Activated CD8-positive, alpha-beta memory T cell treated with anti-CD3 and anti-CD28 coated beads, Interleukin-2, amount 50 U/mL, for 1 hour (primary cell): ENCODE data around the gene CHFR.
"Not testable (repeated sequence)": the region's sequence is repeated elsewhere in the genome, so short reads cannot be mapped to it uniquely, and the experiment has no call there.

Experiments
- DNase-seq: peaks from one replicate; pipeline ENCODE4 v3.0.0-alpha.2; 2020; ENCODE audit errors: extremely low read depth

Gene CHFR

GRCh38 chr12:132874175-132874574, 13.2 kb downstream of the CHFR start:
- DNase-seq: no peak

DNA sequence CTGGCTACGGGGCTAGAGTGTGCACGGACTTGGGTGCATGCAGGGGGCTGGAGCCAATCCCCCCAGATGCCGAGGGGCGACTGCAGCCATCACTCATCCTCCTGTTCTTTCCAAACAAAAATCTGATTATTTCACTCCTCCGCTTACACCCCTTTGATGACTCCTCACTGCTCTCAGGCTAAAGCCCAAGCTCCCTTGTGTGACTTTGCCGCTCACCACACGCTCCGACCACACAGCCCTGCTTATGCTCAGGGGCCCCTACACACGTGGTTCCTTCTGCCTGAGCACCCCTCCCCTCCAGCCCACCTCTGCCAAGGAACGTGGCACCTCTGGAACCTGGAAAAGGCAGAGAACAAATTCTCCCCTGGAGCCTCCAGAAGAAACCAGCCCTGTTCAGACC, 13.7 kb downstream of the CHFR start:
- DNase-seq: no peak

DNA sequence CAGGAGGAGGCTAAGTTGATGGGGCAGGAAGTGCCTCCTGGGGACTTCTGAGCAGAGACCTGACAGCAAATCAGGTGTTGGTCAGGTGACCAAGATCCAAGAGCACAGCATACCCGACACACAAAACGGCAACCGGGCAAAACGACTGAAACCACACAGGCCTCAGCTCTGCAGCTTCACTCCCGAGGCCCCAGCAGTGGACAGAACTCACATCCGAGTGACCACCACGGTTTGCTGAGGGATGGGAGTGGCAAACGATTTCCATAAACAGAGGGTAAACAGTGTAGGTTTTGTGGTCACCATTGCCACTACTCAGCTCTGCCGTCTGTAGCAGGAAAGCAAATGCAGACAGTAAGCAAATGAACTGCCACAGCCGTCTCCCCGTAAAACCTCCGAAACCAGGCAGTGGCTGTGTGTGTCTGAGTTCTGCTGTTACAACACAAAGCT, 14.4 kb downstream of the CHFR start:
- DNase-seq: no peak

DNA sequence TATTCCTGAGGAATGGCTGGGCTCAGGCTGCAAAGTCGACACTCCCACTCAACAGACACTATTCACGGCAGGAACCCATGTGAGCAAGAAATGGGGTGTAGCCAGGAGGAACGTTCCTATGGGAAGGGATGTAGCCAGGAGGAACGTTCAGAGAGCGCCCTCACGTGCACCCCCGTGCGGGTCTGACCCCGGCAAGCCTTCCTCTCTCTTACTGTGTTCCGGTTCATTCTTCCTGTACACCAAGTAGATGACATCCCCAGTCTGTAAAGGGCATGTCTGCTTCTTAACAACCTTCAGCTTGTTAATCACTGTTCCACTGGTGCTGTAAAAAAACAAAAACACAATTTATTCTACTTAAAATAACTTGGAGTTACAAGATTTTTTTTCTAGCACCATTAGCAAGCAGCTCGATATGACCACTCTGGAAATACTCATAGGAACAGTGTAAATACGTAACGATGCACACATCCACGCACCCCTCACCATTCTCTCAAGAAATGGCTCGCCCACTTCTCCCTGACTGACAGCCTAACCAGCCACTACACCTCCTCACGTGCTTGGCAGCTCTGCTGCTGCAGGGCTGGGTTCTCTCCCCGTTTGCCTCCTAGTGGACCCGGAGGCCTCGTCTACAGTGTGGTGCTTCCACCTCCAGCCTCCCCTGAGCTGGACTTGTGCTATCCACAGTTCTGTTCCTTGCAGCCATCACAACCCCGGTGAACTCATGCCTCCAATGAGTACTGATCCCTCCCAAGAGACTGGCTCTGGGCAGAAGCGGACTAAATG, 15.1 kb downstream of the CHFR start:
- DNase-seq: no peak

GRCh38 chr12:132869551-132869950, 17.9 kb downstream of the CHFR start:
- DNase-seq: no peak

DNA sequence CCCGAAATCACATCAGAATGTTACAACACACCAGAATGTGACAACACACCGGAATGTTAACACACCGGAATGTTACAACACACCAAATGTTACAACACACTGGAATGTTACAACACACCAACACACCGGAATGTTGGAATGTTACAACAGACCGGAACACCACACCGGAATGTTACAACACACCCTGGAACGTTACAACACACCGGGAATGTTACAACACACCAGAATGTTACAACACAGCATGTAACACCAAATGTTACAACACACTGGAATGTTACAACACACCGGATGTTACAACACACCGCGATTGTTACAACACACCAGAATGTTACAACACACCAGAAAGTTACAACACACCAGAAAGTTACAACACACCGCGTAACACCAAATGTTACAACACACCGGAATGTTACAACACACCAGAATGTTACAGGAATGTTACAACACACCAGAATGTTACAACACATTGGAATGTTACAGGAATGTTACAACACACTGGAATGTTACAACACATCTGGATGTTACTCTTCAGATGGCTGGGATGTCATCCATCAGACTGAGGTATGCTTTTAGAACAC, 21.1 kb downstream of the CHFR start:
- no peak for DNase-seq

DNA sequence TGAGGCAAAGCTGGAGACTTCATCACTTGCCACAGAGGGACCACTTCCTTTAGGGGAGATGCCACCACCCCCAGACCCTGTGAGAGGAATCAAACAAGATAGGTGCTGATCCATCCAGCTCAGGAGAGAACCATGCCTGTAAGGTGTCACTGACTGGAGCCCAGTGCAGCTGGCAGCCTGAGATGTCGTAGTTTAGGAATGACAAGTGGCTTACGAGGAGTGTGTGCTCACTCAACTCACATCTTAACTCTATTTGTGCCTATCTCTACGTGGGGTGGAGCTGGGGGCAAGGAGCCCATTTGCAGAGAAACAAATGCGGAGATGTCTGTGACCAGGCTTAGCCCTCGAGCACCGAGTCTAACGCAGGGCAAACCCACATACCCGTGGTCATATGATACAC, 25.8 kb downstream of the CHFR start:
- no peak for DNase-seq

- DNase-seq: no peak
These were observed 28.6 kb downstream of the CHFR start for GRCh38 chr12:132858718-132859266.

DNA sequence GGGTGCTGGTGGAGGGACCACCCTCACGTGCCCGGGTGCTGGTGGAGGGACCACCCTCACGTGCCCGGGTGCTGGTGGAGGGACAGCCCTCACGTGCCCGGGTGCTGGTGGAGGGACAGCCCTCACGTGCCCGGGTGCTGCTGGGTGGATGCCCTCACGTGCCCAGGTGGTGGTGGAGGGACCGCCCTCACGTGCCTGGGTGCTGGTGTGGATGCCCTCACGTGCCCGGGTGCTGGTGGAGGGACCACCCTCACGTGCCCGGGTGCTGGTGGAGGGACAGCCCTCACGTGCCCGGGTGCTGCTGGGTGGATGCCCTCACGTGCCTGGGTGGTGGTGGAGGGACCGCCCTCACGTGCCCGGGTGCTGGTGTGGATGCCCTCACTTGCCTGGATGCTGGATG, 30.4 kb downstream of the CHFR start:
- DNase-seq: not testable (repeated sequence)

DNA sequence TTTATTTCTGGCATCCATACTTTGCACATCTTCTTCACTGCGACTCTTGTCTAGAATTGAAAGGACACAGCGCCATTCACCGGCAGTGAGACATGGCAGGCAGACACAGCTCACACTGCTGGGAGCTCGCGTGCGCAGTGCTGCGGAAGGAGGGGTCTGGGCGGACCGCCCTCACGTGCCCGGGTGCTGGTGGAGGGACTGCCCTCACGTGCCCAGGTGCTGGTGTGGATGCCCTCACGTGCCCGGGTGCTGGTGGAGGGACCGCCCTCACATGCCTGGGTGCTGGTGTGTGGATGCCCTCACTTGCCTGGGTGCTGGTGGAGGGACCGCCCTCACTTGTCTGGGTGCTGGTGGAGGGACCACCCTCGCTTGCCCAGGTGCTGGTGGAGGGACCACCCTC, 30.8 kb downstream of the CHFR start:
- DNase-seq: no peak

DNA sequence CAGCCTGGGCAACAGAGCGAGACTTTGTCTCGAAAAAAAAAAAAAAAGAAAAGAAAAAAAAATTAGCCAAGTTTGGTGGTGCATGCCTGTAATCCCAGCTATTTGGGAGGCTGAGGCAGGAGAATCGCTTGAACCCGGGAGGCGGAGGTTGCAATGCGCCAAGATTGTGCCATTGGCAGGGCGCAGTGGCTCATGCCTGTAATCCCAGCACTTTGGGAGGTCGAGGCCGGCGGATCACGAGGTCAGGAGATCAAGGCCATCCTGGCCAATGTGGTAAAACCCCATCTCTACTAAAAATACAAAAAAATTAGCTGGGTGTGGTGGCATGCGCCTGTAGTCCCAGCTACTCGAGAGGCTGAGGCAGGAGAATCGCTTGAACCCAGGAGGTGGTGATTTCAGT, 32.2 kb downstream of the CHFR start:
- DNase-seq: not testable (repeated sequence)

- DNase-seq: no peak
These were observed 33.9 kb downstream of the CHFR start for GRCh38 chr12:132853285-132854092.

GRCh38 chr12:132852496-132852895, 34.9 kb downstream of the CHFR start:
- DNase-seq: no peak

GRCh38 chr12:132851465-132851864, 35.9 kb downstream of the CHFR start:
- no peak for DNase-seq

GRCh38 chr12:132850291-132850690, 37.1 kb downstream of the CHFR start:
- no peak for DNase-seq

DNA sequence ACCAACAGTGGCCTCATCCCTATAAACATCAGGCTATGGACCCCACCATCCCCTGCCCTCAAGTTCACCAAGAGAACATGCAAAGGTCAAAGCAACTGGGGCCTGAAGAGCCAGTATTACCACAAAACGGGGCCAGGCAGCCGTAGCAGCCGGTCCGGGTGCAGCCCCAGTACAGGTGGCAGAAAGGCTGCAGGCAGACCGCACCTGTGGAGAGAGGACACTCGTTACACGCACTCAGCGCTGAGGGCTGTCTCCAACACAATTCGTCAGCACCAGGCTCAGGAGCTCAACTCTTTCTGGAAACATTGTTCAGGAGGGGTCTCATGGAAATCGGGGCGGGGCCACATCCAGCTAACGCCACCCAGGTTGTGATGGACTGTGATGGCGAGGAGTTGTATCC, 38.9 kb downstream of the CHFR start:
- DNase-seq: no peak

DNA sequence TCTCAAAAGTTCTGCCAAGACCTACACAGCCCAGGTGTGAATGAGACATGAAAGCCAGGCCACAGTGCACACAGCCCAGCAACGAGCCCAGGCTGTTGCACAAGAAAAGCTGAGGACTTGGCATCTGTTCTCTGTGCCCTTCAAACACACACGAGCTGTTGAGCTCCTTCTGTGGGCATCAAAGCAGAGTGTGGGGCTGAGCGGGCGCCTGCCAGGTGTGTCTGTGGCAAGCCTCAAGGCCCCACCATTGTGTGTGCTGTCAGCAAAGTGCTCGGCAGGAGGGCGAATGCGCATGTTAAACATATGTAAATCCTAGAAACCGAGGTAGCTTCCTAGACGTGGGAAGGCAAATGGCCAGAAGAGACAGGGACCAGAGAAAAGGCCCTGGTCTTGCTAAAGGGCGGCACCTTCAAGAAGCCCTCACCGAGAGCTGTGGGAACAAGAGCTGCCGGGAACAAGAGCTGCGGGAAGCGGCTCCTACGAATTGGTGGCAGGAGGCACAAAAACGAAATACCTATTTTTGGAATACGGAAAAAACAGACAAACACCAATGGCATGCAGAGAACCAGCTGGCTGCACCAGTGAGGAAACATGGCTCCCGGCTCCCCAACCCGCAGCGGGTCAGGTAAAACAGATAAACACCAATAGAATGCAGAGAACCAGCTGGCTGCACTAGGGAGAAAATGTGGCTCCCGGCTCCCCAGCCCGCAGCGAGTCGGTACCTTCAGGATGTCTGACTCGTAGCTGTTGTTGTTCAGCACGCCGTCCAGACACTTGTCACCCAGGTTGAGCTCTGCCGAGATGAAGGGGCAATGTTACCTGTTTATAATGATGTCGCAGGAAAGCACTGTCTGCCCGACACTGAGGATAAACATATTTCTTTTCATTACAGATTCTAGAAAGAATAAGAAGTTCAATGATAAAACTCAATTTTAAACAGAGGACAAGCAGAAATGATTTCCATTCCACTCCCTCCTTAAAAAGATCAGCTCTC, 39.7 kb downstream of the CHFR start:
- DNase-seq: peak; percentile 33

DNA sequence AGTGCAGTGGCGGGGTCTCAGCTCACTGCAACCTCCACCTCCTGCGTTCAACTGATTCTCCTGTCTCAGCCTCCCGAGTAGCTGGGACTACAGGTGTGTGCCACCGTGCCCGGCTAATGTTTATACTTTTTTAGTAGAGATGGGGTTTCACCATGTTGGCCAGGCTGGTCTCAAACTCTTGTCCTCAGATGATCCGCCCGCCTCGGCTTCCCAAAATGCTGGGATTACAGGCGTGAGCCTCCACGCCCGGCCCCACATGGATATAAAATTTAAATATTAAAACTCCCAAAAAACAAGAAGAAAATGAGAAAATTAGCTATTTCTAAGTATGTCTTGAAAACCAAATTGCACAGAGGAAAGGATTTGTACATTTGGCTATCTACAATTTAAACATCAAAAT, 42.7 kb downstream of the CHFR start:
- DNase-seq: not testable (repeated sequence)

- no peak for DNase-seq
These were observed 44.9 kb downstream of the CHFR start for GRCh38 chr12:132842449-132843045.

- DNase-seq: no peak
These were observed 46.3 kb downstream of the CHFR start for GRCh38 chr12:132841151-132841550.

DNA sequence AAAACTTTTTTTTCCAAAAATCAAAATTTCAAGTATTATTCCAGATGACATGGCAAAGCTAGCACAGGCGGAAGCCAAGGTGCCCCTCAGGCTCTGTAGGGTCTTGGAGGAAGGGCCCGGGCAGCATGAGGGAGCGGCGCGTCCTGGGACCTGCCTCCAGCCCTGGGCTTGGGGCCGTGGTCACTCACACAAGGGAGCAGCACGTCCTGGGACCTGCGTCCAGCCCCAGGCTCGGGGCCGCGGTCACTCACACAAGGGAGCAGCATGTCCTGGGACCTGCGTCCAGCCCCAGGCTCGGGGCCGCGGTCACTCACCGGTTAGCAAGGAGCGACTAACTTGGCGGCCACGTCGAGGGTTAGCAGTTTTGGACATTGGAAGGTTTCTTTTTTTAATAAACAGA, 46.9 kb downstream of the CHFR start:
- no peak for DNase-seq
